DND-41 (cell line): ENCODE measurements around the gene ITGB1BP1.

Experiments used
- CTCF ChIP-seq: IDR thresholded peaks from 2 replicates; pipeline ENCODE4 v1.5.1; 2012; ENCODE audit warnings: borderline replicate concordance, low read length, moderate library complexity, mild to moderate bottlenecking; ENCODE audit not compliant: poor library complexity, severe bottlenecking; ENCODE audit errors: extremely low read depth
- EZH2 ChIP-seq: IDR thresholded peaks from 3 replicates; pipeline ENCODE4 v1.6.1; 2012; ENCODE audit warnings: borderline replicate concordance, low read depth, mild to moderate bottlenecking, moderate library complexity, low read length, inconsistent platforms; ENCODE audit not compliant: severe bottlenecking

DNA sequence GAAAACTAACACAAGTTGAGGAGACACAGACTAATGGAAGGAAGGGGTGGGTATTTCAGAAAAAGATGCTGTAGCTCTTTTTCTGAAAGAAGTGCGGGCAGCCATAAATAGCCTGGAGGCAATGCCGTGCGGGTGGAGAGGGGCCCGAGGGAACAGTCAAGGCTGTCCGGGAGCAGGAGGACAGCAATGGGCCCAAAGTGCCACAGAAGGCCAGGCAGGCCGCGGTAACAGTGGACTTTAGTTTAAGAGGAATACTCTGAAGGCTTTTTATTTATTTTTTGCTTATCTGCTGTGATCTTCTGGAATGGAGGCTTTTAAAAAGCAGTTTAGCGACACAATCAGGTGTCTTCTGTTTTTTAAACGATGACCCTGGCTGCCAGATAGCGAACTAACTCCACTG lies 2.8 kb downstream of the ITGB1BP1 start:
- TF ChIP-seq CTCF: no peak
- no peak for TF ChIP-seq EZH2
